HCT116 (cell line): Measurements from ENCODE around the gene EXOSC7. TPM values are rescaled to one million over a fixed set of nuclear protein-coding genes. Genes with fewer than 3 reads are reported as not detected.

Source experiments
- ATAC-seq: fragments of 200-7000 bp; cut with Tn5 transposase; 2 replicates; pipeline ENCODE4 v1.9.1; 2020; ENCODE audit warnings: mild to moderate bottlenecking, moderate library complexity
- BruUV-seq: library from RNA; stranded (reverse); fragments of 400-500 nt; replicated peaks from 2 replicates; lab custom pipeline; 2021; lab: Mats Ljungman, UMichigan
- CTCF ChIA-PET: fragments of 300-600 bp; sonication (Branson Sonifier 250); formaldehyde crosslinking; loops from one replicate; lab custom pipeline; 2021; ENCODE audit warnings: antibody characterized with exemption; lab: Charles Lee
- POLR2A ChIA-PET: fragments of 300-600, 350-600 bp; sonication (Branson Sonifier 250); formaldehyde crosslinking; loops from one replicate; lab custom pipeline; 2021; ENCODE audit warnings: antibody characterized with exemption; lab: Charles Lee
- RAD21 ChIA-PET, 2 experiments: fragments of 300-600 bp; sonication (Branson Sonifier 250); formaldehyde crosslinking; loops; one replicate each; lab custom pipeline; 2023; ENCODE audit warnings: low total read pairs in 2 of 2; ENCODE audit not compliant: uncharacterized antibody in 2 of 2, unreplicated experiment in 2 of 2, low non-redundant PET in 1 of 2; lab: Charles Lee
- DNase-seq: peaks from one replicate; pipeline ENCODE4 v3.0.0-alpha.2; 2010; ENCODE audit warnings: low read depth, low spot score
- H2AFZ ChIP-seq: fragments of 200-600 bp; shearing (Covaris generic), sonication (generic); 2 replicates; pipeline ENCODE4 v1.6.1; 2017; ENCODE audit warnings: low read depth, mixed run types, mixed read lengths, antibody characterized with exemption, low read length; ENCODE audit not compliant: poor library complexity, severe bottlenecking
- H3K27ac ChIP-seq: 2 replicates; pipeline ENCODE4 v1.5.1; 2012; ENCODE audit warnings: low read depth, low read length
- H3K27me3 ChIP-seq: fragments of 200-600 bp; sonication (generic); 2 replicates; pipeline ENCODE4 v1.6.1; 2016; ENCODE audit warnings: mixed run types, low read length, mixed read lengths; ENCODE audit not compliant: insufficient read depth
- H3K36me3 ChIP-seq, 2 experiments: fragments of 200-500 bp in 1 of 2; fragments of 200-600 bp in 1 of 2; sonication (Bioruptor generic) in 1 of 2; sonication (generic) in 1 of 2; 2 replicates each; pipeline versions ENCODE4 v1.5.1 to v1.6.1; 2014 to 2016; ENCODE audit warnings: low read length in 2 of 2, inconsistent platforms in 1 of 2, mixed read lengths in 1 of 2, mixed run types in 1 of 2; ENCODE audit not compliant: insufficient read depth in 2 of 2, control insufficient read depth in 1 of 2
- H3K4me1 ChIP-seq, 2 experiments: fragments of 200-600 bp in 1 of 2; sonication (generic) in 1 of 2; 2 replicates each; pipeline versions ENCODE4 v1.5.1 to v1.6.1; 2012 to 2017; ENCODE audit warnings: low read length in 2 of 2, inconsistent platforms in 1 of 2, mild to moderate bottlenecking in 1 of 2, mixed read lengths in 1 of 2, mixed run types in 1 of 2, moderate library complexity in 1 of 2; ENCODE audit not compliant: insufficient read depth in 2 of 2, control insufficient read depth in 1 of 2
- H3K4me2 ChIP-seq: fragments of 200-600 bp; sonication (generic); 2 replicates; pipeline ENCODE4 v1.6.1; 2017; ENCODE audit warnings: mixed run types, low read length, mixed read lengths
- H3K4me3 ChIP-seq, 2 experiments: fragments of 200-600 bp in 1 of 2; sonication (generic) in 1 of 2; replicated peaks in 1 of 2; 2 replicates each; pipeline ENCODE4 v1.5.1; 2011 to 2016; ENCODE audit warnings: low read length in 2 of 2, control low read depth in 1 of 2, low read depth in 1 of 2, mild to moderate bottlenecking in 1 of 2, mixed read lengths in 1 of 2, mixed run types in 1 of 2
- H3K79me2 ChIP-seq: fragments of 200-600 bp; sonication (generic); 2 replicates; pipeline ENCODE4 v1.6.1; 2017; ENCODE audit warnings: mild to moderate bottlenecking, mixed run types, low read length, moderate library complexity, mixed read lengths; ENCODE audit not compliant: insufficient read depth
- H3K9ac ChIP-seq: fragments of 200-600 bp; sonication (generic); 2 replicates; pipeline ENCODE4 v1.6.1; 2016; ENCODE audit warnings: low read length, mixed read lengths
- H3K9me2 ChIP-seq: fragments of 200-600 bp; sonication (generic), shearing (Covaris generic); 2 replicates; pipeline ENCODE4 v1.6.1; 2017; ENCODE audit warnings: mixed run types, mild to moderate bottlenecking, moderate library complexity; ENCODE audit not compliant: insufficient read depth
- H3K9me3 ChIP-seq, 2 experiments: fragments of 200-500 bp in 1 of 2; fragments of 200-600 bp in 1 of 2; sonication (Bioruptor generic) in 1 of 2; sonication (generic) in 1 of 2; 2 replicates each; pipeline ENCODE4 v1.6.1; 2014 to 2017; ENCODE audit warnings: low read length in 2 of 2, mixed read lengths in 2 of 2, inconsistent platforms in 1 of 2, low read depth in 1 of 2, mild to moderate bottlenecking in 1 of 2, mixed run types in 1 of 2, moderate library complexity in 1 of 2; ENCODE audit not compliant: control insufficient read depth in 1 of 2, insufficient read depth in 1 of 2
- H4K20me1 ChIP-seq: fragments of 200-600 bp; sonication (generic), shearing (Covaris generic); 2 replicates; pipeline ENCODE4 v1.6.1; 2017; ENCODE audit warnings: mixed run types, mild to moderate bottlenecking, moderate library complexity; ENCODE audit not compliant: insufficient read depth
- CBX3 ChIP-seq: IDR thresholded peaks from 2 replicates; pipeline ENCODE4 v1.6.1; 2012; ENCODE audit warnings: low read depth
- CEBPB ChIP-seq: IDR thresholded peaks from 2 replicates; pipeline ENCODE4 v1.6.1; 2012; ENCODE audit warnings: low read depth
- CTCF ChIP-seq, 3 experiments: fragments of 200-600 bp in 1 of 3; sonication (generic) in 1 of 3; IDR thresholded peaks in 2 of 3; conservative IDR thresholded peaks in 1 of 3; 2 replicates each; pipeline ENCODE4 v1.5.1; 2012 to 2017; ENCODE audit warnings: low read depth in 2 of 3, low read length in 2 of 3, antibody characterized with exemption in 1 of 3, borderline replicate concordance in 1 of 3, control low read depth in 1 of 3, mild to moderate bottlenecking in 1 of 3, mixed read lengths in 1 of 3, mixed run types in 1 of 3, moderate library complexity in 1 of 3; ENCODE audit not compliant: insufficient read depth in 1 of 3
- EGR1 ChIP-seq: IDR thresholded peaks from 2 replicates; pipeline ENCODE4 v1.6.1; 2012; ENCODE audit warnings: low read depth
- FOSL1 ChIP-seq: IDR thresholded peaks from 2 replicates; pipeline ENCODE4 v1.6.1; 2012; ENCODE audit warnings: low read depth
- JUND ChIP-seq: IDR thresholded peaks from 2 replicates; pipeline ENCODE4 v1.6.1; 2012
- POLR2A ChIP-seq: IDR thresholded peaks from 2 replicates; pipeline ENCODE4 v1.7.0; 2011; ENCODE audit warnings: borderline replicate concordance; ENCODE audit not compliant: insufficient read depth, insufficient read length; ENCODE audit errors: extremely low read depth
- POLR2AphosphoS5 ChIP-seq: IDR thresholded peaks from 2 replicates; pipeline ENCODE4 v1.6.1; 2011; ENCODE audit warnings: mild to moderate bottlenecking, low read depth, low read length, moderate library complexity
- RAD21 ChIP-seq: IDR thresholded peaks from 2 replicates; pipeline ENCODE4 v1.6.1; 2012; ENCODE audit warnings: low read depth, mild to moderate bottlenecking
- SIN3A ChIP-seq: IDR thresholded peaks from 2 replicates; pipeline ENCODE4 v1.6.1; 2012; ENCODE audit warnings: low read depth
- SRF ChIP-seq: IDR thresholded peaks from 2 replicates; pipeline ENCODE4 v1.6.1; 2012; ENCODE audit warnings: low read depth
- TCF7L2 ChIP-seq: IDR thresholded peaks from 2 replicates; pipeline ENCODE4 v1.7.0; 2011; ENCODE audit warnings: borderline replicate concordance, inconsistent platforms; ENCODE audit not compliant: insufficient read depth, insufficient read length; ENCODE audit errors: extremely low read depth
- YY1 ChIP-seq: IDR thresholded peaks from 2 replicates; pipeline ENCODE4 v1.6.1; 2011; ENCODE audit warnings: low read length, low read depth, moderate library complexity, mild to moderate bottlenecking; ENCODE audit not compliant: insufficient replicate concordance; ENCODE audit errors: extremely low read depth
- ZFX ChIP-seq: fragments of 450-650 bp; IDR thresholded peaks from 2 replicates; pipeline ENCODE4 v1.6.1; 2017
- ZNF274 ChIP-seq: fragments of 200-500 bp; sonication (Bioruptor generic); IDR thresholded peaks from 2 replicates; pipeline ENCODE4 v1.6.1; 2014; ENCODE audit warnings: mild to moderate bottlenecking, low read depth, low read length, inconsistent platforms
- intact Hi-C: fragments of 100-400 bp; cut with micrococcal nuclease; formaldehyde crosslinking; loops from 2 replicates; pipeline ENCODE4 v1.10.0; 2022
- total RNA-seq: library from RNA; stranded (reverse); gene quantifications from one replicate; pipeline ENCODE4 v1.2.1, GENCODE V29; 2021; ENCODE audit not compliant: unreplicated experiment
- TF ChIP-seq, protein P1 (sequence below): IDR thresholded peaks from 2 replicates; pipeline ENCODE4 v1.6.1; 2011; ENCODE audit warnings: mild to moderate bottlenecking, low read length, moderate library complexity; ENCODE audit not compliant: insufficient replicate concordance; ENCODE audit errors: extremely low read depth
- TF ChIP-seq, protein P2 (sequence below): IDR thresholded peaks from 2 replicates; pipeline ENCODE4 v1.6.1; 2012

Gene EXOSC7
- total RNA-seq, 1 experiment from 2014 or later = 72.6 TPM

DNA sequence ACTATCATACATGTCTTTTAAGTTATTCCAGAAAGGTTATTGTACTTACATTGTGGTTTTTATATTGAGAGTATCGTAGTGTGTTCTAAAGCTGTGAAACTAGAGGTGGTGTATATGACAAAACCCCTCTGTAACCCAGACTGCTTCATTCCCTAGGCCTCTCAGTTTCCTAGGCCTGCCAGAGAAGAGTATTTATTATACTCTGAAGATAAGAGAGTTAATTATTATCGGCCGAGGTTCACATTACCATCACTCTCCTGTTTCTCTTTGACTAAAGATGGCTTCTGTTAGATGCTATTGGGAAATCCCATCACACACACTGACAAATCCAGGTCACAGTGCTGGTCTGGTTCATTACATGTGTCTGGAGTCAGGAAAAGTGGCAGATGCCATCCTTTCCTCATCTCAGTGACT, 20.5 kb downstream of the EXOSC7 start:
- no peaks in the 10 kb centered on the region for H3K9me2 ChIP-seq
- DNase-seq (no peak), ATAC-seq (no peak)
- H4K20me1 ChIP-seq = no peaks in the 10 kb centered on the region; the same call in 1 of the 2 replicates
- no peak overlapping the region for H3K4me3 ChIP-seq
- H3K27me3 ChIP-seq = no peaks in the 10 kb centered on the region
- H3K36me3 ChIP-seq = peaks cover 19 to 45% of the 10 kb centered on the region in 2 experiments; a peak in 3 of 4 replicates
- H3K9me3 ChIP-seq = no peaks in the 10 kb centered on the region
- intact Hi-C loops = loop anchor here (10.0 kb wide), 1 partner anchor 462 kb away; no protein-coding TSS in a partner anchor
- no peak overlapping the region for H2AFZ ChIP-seq
- ChIA-PET RAD21 (no interaction called here), CTCF (no interaction called here), POLR2A (no interaction called here)
- peaks cover 44% of the 10 kb centered on the region for H3K79me2 ChIP-seq
- no peak overlapping the region for H3K9ac ChIP-seq
- TF ChIP-seq SIN3A (no peak), POLR2A (no peak), ZFX (no peak), CTCF (IDR thresholded peaks at IDR 0.05 in 2 of 3, conservative IDR thresholded peaks at IDR 0.05 in 1 of 3; ENCODE audit: borderline replicate concordance in 1 of 3, insufficient read depth in 1 of 3, low read depth in 2 of 3, low read length in 2 of 3) (no peak), ZNF274 (no peak), CEBPB (no peak), SRF (no peak), POLR2AphosphoS5 (no peak), FOSL1 (no peak), CBX3 (no peak), EGR1 (no peak), TCF7L2 (no peak), JUND (no peak), YY1 (no peak), RAD21 (no peak)
- TF ChIP-seq, protein P1, sequence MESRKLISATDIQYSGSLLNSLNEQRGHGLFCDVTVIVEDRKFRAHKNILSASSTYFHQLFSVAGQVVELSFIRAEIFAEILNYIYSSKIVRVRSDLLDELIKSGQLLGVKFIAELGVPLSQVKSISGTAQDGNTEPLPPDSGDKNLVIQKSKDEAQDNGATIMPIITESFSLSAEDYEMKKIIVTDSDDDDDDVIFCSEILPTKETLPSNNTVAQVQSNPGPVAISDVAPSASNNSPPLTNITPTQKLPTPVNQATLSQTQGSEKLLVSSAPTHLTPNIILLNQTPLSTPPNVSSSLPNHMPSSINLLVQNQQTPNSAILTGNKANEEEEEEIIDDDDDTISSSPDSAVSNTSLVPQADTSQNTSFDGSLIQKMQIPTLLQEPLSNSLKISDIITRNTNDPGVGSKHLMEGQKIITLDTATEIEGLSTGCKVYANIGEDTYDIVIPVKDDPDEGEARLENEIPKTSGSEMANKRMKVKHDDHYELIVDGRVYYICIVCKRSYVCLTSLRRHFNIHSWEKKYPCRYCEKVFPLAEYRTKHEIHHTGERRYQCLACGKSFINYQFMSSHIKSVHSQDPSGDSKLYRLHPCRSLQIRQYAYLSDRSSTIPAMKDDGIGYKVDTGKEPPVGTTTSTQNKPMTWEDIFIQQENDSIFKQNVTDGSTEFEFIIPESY = no peak
- TF ChIP-seq, protein P2, sequence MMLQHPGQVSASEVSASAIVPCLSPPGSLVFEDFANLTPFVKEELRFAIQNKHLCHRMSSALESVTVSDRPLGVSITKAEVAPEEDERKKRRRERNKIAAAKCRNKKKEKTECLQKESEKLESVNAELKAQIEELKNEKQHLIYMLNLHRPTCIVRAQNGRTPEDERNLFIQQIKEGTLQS = no peak
- H3K4me2 ChIP-seq = no peak overlapping the region
- H3K27ac ChIP-seq = no peak overlapping the region
- H3K4me1 ChIP-seq = peaks cover 26 to 30% of the 10 kb centered on the region in 2 experiments
- no TSS peak for BruUV-seq
